ENCODE results near the gene ADARB2.

DNA sequence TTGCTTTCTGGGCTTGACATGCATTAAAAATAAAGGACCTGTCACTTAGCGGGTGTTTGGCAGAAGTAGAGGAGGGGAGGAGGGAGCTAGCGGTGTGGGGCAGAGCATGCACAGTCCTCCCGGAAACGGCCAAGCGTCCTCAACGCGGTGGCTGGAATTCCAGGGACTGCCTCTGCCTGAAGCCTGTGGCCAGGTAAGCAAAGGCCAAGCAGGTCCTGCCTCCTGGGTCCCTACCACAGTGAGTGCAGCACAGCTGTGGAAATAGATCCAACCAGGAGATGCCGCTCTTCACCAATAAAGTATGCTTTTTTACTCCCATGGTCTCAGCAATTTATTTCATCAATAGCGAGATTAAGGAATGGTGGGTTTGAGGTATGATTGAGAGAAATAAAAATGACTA, 357.7 kb downstream of the ADARB2 start:
- TF ChIP-seq POLR2AphosphoS5 (IDR thresholded peaks at IDR 0.05; ENCODE audit: low read depth, low read length) = no peak
- no peak for TF ChIP-seq TAF1 (IDR thresholded peaks at IDR 0.05; ENCODE audit: borderline replicate concordance, insufficient read depth, low read length)
- TF ChIP-seq, protein P1, sequence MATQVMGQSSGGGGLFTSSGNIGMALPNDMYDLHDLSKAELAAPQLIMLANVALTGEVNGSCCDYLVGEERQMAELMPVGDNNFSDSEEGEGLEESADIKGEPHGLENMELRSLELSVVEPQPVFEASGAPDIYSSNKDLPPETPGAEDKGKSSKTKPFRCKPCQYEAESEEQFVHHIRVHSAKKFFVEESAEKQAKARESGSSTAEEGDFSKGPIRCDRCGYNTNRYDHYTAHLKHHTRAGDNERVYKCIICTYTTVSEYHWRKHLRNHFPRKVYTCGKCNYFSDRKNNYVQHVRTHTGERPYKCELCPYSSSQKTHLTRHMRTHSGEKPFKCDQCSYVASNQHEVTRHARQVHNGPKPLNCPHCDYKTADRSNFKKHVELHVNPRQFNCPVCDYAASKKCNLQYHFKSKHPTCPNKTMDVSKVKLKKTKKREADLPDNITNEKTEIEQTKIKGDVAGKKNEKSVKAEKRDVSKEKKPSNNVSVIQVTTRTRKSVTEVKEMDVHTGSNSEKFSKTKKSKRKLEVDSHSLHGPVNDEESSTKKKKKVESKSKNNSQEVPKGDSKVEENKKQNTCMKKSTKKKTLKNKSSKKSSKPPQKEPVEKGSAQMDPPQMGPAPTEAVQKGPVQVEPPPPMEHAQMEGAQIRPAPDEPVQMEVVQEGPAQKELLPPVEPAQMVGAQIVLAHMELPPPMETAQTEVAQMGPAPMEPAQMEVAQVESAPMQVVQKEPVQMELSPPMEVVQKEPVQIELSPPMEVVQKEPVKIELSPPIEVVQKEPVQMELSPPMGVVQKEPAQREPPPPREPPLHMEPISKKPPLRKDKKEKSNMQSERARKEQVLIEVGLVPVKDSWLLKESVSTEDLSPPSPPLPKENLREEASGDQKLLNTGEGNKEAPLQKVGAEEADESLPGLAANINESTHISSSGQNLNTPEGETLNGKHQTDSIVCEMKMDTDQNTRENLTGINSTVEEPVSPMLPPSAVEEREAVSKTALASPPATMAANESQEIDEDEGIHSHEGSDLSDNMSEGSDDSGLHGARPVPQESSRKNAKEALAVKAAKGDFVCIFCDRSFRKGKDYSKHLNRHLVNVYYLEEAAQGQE (IDR thresholded peaks at IDR 0.05; ENCODE audit: insufficient read depth in 1 of 2, low read depth in 2 of 2, low read length in 2 of 2) = no peak
